K562 treated with DMSO at 1 percent for 48 hours (cell line): Measurements from ENCODE around the gene WDR38. TPM values are rescaled to one million over a fixed set of nuclear protein-coding genes. Genes with fewer than 3 reads are reported as not detected.

ENCODE experiments used
- total RNA-seq: library from RNA; unstranded; fragments of 300-600 nt; gene quantifications from 2 replicates; pipeline ENCODE4 v1.2.3, GENCODE V29; 2022; ENCODE audit warnings: low replicate concordance; ENCODE audit errors: extremely low read depth

Gene WDR38, protein sequence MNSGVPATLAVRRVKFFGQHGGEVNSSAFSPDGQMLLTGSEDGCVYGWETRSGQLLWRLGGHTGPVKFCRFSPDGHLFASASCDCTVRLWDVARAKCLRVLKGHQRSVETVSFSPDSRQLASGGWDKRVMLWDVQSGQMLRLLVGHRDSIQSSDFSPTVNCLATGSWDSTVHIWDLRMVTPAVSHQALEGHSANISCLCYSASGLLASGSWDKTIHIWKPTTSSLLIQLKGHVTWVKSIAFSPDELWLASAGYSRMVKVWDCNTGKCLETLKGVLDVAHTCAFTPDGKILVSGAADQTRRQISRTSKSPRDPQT
- not detected in 2 replicates for total RNA-seq

DNA sequence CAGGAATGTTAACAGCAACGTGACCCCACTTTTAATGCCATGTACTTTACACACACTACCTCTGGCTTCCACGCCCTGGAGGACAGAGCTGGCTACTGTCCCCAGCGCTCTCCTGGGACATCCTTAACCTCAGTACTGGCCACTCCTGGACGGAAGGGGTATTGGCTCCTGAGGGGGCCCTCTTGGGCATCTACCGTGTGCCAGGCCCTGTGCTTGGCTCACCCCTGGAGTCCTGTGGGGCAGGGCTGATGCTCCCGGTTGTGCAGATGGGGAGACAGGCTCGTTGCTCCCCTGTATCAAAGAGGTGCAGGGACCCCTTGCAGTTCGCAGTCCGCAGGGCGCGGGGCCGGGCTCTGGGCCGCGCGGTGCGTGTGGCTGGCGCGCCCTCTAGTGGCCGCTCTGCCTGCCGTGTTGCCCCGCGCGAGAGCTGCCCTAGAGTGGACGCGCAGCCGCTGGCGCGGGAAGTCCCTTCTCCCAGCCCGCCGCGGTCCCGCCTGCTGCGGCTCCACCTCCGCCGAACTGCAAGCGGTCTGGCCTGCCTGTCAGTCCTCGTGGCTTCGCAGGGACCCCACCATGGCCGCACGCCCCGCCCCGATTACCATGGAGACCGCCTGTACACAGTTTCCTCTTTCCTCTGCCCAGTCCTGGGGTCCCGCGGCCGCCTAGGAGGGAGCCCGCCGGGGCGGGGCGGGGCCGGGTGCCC lies at the start of gene WDR38:
Gene WDR38 (plus strand): TSS at position 632 of the 703 bp plus-strand sequence. CDS start 72 bp downstream, outside the sequence.

DNA sequence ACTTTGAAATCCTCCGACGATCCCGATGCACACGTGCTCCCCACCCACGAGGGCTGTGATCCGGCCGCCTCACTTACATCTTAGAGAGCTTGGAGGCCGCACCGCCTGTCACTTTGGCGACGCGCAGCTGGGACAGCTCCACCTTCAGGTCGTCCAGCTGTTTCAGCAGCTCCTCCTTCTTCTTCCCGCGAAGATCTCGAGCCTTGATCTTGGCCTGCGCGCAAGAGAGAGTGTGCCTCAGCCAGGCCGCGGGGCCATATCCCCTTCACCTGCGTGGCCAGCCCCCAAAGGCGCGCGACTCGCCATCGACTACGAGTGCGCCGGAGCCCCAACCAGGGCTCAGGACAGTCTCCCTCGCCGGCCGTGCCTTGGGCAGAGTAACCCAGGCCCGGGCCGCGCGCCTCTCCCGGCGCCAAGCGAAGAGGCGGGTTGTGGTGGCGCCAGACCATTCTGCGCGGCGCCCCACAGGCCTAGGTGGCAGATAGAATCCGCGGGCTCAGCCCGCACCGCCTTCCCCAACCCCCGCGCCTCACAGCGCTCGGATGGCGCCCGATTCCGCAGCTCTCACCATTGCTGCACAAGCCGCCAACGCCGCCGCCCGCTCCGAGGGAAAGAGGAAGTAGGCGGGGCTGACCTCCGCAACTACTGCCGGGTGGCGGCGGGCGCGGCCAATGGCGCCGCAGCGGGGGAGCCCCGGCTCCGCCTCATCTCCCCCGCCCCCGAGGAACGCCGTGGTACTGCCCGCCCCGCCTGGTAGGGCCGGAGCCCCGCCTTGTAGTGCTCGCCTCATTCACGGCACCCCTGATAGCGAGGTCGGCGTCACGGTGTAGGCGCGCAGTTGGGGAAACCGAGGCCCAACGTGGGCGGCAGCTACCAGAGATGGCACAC lies 8.3 kb downstream of the WDR38 start, which contains the start of the genes ARPC5L and RPL35:
Gene ARPC5L (plus strand): TSS at position 789 of the 888 bp plus-strand sequence. CDS start 7,161 bp downstream, outside the sequence.
Gene RPL35 (minus strand): TSS at position 616 of the 888 bp plus-strand sequence. CDS start 45 bp downstream, at position 571.

Other genes starting within 250 kb of the WDR38 start
- not detected in 2 replicates for gene NR6A1, start 82.1 kb upstream of the WDR38 start, total RNA-seq
- not detected in 2 replicates for gene OLFML2A, start 76.3 kb upstream of the WDR38 start, total RNA-seq
- gene RPL35, start 8.5 kb downstream of the WDR38 start, total RNA-seq, result 11,571 TPM in 1 of 2 replicates, not detected in the other
- not detected in 2 replicates for gene ARPC5L, start 8.7 kb downstream of the WDR38 start, total RNA-seq
- not detected in 2 replicates for gene GOLGA1, start 87.6 kb downstream of the WDR38 start, total RNA-seq